ENCODE results near the gene E2F3.

- TF ChIP-seq CTCF (IDR thresholded peaks at IDR 0.05 in 2 of 3, conservative IDR thresholded peaks at IDR 0.05 in 1 of 3; ENCODE audit: borderline replicate concordance in 1 of 3, insufficient read depth in 1 of 3, low read depth in 2 of 3, low read length in 2 of 3) (no peak), SIN3A (IDR thresholded peaks at IDR 0.05; ENCODE audit: low read depth) (no peak), EZH2 (IDR thresholded peaks at IDR 0.05) (no peak), POLR2A (IDR thresholded peaks at IDR 0.05; ENCODE audit: borderline replicate concordance, extremely low read depth, insufficient read depth, insufficient read length) (no peak), EGR1 (IDR thresholded peaks at IDR 0.05; ENCODE audit: low read depth) (no peak), CEBPB (IDR thresholded peaks at IDR 0.05; ENCODE audit: low read depth) (no peak), ZNF274 (IDR thresholded peaks at IDR 0.05; ENCODE audit: low read depth, low read length) (no peak), POLR2AphosphoS5 (IDR thresholded peaks at IDR 0.05; ENCODE audit: low read depth, low read length) (no peak), SP1 (IDR thresholded peaks at IDR 0.05; ENCODE audit: low read depth) (no peak), ZFX (IDR thresholded peaks at IDR 0.05) (no peak), RAD21 (IDR thresholded peaks at IDR 0.05; ENCODE audit: low read depth) (no peak), YY1 (IDR thresholded peaks at IDR 0.05; ENCODE audit: extremely low read depth, insufficient replicate concordance, low read depth, low read length) (no peak)
- TF ChIP-seq, protein P1, sequence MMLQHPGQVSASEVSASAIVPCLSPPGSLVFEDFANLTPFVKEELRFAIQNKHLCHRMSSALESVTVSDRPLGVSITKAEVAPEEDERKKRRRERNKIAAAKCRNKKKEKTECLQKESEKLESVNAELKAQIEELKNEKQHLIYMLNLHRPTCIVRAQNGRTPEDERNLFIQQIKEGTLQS (IDR thresholded peaks at IDR 0.05) = no peak
- TF ChIP-seq, protein P2, sequence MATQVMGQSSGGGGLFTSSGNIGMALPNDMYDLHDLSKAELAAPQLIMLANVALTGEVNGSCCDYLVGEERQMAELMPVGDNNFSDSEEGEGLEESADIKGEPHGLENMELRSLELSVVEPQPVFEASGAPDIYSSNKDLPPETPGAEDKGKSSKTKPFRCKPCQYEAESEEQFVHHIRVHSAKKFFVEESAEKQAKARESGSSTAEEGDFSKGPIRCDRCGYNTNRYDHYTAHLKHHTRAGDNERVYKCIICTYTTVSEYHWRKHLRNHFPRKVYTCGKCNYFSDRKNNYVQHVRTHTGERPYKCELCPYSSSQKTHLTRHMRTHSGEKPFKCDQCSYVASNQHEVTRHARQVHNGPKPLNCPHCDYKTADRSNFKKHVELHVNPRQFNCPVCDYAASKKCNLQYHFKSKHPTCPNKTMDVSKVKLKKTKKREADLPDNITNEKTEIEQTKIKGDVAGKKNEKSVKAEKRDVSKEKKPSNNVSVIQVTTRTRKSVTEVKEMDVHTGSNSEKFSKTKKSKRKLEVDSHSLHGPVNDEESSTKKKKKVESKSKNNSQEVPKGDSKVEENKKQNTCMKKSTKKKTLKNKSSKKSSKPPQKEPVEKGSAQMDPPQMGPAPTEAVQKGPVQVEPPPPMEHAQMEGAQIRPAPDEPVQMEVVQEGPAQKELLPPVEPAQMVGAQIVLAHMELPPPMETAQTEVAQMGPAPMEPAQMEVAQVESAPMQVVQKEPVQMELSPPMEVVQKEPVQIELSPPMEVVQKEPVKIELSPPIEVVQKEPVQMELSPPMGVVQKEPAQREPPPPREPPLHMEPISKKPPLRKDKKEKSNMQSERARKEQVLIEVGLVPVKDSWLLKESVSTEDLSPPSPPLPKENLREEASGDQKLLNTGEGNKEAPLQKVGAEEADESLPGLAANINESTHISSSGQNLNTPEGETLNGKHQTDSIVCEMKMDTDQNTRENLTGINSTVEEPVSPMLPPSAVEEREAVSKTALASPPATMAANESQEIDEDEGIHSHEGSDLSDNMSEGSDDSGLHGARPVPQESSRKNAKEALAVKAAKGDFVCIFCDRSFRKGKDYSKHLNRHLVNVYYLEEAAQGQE (IDR thresholded peaks at IDR 0.05; ENCODE audit: low read depth) = no peak
These were observed 36.9 kb downstream of the E2F3 start for GRCh38 chr6:20438462-20439070.
